Stimulated activated CD4-positive, alpha-beta T cell treated with anti-CD3 and anti-CD28 coated beads, Interleukin-1b, Interleukin-23, amount 100 ng/mL, for 4 hours (primary cell): Measurements from ENCODE around the gene COG7.

Experiments used
- DNase-seq, 2 donors: peaks; one replicate each; pipeline ENCODE4 v3.0.0-alpha.2; 2020; ENCODE audit warnings: low read depth in 2 of 2

The COG7 gene

DNA sequence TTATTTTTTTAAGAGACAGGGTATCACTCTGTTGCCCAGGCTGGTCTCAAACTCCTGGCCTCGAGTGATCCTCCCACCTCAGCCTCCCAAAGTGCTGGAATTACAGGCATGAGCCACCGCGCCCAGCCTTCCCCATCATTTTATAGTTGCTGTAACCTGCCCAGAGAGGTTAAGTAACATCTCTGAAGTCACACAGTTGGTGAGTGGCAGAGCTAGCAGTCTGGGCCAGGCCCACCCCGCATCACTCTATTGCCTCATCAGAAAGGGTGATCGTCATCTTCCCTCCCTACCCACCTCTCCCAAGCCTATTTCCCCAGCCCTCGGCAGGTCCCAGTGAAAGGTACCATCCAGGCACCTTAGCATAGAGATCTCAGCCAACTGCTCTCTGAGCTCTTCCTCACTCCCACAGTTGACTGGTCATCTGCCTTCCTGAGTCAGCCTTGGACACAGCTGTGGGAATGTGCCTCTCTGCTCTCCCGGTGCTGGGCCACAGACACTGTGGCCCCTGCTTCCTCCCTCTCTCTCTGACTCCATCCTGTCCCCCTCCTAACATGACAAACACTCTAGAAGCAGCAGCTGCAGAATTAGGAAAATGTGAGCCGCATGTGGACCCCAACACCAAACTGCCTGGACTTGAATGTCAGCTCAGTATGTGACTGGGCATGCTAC is 93.8 kb downstream of the COG7 start:
- DNase-seq: no peak

DNA sequence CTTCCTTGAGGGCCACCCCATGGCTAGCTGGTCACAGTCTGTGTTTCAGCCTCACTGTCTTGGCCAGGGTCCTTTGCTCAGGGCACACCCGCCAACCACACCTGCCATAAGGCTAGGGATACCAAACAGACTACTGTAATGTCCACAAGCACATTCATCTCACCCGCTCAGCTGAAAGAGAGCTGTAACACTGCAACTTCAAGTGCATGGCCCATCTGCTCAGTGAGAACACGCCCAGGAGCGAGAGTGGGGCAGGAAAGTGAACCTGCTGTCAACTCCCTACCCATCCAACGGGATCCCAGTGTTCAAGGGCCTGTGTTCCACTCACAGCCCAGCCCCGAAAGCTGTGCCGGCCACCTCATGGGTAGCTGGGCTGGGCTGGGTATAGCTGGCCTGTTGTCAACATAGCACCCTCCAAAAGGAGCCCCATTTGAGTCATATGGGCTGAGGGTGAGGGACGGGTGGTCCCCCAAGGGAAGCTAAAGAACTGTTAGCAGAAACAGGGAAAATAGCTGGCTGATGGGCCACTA is 95.2 kb downstream of the COG7 start:
- no peak for DNase-seq

DNA sequence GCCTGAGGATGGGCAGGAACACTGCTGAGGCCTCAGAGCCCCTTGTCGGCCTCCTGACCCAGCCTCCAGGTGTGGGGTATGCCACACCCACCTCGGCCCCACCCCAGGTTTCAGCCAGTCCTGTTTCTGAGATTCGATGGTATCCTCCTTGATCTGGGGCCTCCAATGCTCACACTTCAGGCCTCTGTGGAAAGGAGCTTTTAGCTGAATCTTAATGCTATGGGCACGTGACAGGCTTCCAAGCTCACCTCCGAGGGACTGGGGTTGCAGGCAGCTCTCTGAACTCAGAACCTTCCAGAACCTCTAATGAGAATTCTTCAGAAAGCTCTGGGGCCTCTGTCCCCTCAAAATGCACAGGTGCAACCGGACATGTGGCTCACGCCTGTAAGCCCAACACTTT is 96.0 kb downstream of the COG7 start:
- no peak for DNase-seq

DNA sequence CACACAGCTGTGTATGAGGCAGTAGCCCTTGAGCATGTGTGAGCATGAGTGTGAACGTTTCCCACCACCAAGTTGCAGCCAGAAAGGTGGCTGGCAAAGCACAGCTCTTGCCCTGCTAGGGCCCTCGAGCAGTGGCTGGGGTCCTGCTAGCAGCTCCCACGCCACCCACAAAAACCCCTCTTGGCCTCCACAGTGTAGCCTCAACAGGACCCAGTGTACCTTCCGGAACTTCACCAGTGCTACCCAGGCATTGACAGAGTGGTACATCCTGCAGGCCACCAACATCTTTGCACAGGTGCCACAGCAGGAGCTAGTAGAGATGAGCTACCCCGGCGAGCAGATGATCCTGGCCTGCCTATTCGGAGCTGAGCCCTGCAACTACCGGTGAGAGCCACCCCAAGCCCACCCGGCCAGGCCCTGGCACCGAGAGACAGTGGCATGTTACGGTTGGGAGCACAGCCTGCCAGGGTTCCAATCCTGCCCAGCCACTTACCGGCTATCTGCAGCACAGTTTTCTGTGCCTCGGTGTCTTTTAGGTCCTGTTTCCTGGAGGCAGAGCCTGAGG is 97.8 kb downstream of the COG7 start:
- DNase-seq: no peak

DNA sequence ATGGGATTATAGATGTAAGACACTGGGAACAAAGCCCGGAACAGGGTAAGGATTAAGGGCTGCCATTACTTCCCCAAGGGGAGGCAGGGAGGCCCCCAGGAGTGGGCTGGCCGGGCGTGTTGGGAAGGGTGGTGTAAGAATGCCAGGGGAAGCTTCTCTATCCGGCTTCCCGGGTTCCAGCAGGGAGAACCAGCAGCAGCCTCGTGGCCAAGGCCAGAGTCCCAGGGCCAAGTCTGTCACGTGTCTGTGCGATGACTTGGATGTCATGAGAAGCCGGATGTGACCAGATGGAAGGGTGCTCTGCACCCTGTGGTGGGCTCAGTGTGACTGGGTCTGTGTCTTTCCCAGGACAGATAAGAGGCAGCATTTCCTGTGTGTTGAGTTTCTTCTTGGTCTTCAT is 98.7 kb downstream of the COG7 start:
- no peak for DNase-seq

DNA sequence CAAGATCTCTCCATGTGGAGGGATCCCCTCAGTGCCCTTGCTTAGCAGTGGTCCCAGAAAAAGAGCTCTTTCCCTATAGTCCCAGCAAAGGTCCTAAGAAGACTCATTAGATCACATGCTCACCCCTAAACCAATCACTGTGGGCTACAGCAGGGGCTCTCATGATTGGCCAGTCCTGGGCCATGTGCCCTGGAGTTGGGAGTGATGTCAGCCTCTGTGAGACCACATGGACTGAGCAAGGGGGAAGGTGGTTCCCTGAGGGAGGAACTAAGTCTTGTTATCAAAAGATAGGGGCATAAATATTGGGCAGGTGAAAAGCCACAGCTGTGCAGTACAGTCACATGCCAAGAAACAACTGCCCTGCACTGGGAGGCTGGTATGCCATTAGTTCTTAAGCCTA is 99.5 kb downstream of the COG7 start:
- DNase-seq: no peak

DNA sequence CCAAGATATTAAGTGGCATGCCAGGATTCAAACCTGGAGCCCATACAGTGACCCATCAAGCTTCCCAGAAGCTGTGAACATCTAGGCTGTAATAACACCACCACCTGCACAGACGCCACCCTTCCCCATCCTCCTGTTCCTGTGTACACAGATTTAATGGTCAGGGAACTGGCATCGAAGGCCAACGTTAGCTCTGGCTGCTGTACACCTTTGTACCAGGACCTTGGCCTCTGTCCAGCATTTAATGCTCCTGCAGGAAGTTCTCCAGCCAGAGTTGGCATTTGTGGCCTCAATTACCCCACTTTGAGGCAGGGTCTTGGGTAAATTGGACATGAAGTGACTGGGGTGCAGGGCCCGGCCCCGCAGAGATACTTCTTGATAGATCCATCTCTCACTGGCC is 101.6 kb downstream of the COG7 start:
- no peak for DNase-seq

DNA sequence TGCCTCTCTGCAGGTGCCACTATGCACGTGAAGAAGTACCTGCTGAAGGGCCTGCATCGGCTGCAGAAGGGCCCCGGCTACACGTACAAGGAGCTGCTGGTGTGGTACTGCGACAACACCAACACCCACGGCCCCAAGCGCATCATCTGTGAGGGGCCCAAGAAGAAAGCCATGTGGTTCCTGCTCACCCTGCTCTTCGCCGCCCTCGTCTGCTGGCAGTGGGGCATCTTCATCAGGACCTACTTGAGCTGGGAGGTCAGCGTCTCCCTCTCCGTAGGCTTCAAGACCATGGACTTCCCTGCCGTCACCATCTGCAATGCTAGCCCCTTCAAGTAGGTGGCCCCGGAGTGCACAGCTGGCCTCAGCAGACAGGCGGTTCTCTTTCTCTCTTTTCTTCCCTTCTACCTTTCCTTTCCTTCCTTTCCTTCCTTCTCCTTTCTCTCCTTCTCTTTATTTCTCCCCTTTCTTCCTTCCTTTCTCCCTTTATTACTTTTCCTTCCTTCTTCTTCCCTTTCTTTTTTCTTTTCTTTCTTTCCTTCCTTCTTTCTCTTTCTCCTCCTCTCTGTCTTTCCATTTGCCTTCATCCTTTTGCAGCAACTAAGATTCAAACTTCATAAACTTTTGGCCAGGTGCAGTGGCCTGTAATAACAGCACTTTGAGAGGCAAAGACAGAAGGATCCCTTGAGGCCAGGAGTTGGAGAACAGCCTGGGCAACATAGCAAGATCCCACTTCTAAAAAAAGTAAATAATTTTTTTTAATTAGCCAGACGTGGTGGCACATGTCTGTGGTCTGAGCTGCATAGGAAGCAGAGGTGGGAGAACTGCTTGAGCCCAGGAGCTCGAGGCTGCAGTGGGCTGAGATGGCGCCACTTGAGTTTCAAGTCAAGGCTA is 104.2 kb downstream of the COG7 start:
- no peak for DNase-seq

DNA sequence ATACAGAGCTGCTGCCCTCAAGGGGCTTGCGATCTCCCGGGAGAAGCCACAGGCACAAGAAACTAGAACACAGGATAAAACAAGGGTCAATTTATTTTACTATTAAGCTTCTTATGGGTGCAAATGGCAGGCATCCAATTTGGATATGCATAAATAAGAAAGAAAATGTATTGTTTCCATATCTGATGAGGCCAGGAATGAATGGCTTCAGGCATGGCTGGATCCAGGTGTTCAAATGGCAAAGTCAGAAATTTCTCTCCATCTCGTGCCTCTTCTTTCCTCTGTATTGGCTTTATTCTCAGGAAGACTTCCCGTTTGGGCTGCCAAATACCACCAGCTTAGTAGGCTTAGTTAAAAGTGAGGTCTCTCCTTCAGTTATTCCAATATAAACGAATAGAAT is 107.8 kb downstream of the COG7 start:
- no peak for DNase-seq

DNA sequence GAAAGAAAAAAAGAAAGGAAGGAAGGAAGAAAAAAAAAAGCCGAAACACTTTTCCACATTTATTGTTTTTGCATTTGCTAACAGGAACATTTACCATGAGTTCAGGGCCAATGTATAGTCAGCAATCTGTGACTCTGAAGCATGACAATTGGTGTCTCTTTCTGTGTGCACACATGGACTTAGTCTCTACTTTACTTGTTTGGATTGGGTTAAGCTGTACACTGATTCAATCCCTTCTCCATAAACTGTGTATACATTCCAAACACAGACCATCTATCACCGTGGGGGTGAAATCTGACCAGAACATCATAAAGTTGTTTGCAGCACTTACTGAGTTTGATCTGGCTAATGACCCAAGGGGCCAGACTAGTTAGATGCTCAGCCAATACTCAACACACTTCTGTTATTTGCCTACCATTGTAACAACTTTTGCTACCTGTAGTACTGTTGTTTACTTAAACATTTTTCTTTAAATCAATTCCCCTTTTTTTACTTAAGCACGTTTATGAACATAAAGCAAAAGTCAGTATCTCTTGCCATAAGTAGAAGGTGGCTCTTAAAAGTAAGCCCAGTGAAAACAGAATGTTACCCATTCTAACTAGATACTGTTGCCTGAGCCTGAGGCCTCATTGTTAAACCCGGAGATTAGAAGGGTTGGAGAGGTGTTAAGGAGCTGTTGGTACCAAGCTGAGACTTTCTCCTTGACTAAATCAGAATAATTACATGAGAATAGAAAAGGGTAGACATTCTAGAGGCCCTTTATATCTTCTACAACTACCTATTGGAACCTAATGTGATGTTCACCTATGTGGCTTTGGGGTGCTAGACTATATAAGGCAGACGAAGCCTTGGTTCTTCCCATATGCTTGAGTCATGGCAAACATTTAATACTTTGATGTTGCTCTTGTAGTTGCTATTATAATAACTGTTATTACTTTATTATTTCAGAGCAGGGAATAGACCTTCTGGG is 109.1 kb downstream of the COG7 start:
- DNase-seq: no peak

DNA sequence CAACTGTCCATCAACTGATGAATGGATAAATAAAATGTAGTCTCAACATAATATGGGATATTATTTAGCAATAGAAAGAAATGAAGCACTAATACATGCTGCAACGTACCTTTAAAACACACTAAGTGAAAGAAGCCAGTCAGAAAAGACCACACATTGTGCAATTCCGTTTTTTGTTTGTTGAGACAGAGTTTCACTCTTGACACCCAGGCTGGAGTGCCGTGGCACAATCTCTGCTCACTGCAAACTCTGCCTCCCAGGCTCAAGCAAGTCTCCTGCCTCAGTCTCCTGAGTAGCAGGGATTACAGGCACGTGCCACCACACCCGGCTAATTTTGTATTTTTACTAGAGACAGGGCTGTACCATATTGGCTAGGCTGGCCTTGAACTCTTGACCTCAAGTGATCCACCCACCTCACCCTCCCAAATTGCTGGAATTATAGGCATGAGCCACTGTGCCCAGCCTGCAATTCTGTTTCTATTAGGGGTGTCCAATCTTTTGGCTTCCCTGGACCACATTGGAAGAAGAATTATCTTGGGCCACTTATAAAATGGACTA is 110.8 kb downstream of the COG7 start:
- DNase-seq: no peak

DNA sequence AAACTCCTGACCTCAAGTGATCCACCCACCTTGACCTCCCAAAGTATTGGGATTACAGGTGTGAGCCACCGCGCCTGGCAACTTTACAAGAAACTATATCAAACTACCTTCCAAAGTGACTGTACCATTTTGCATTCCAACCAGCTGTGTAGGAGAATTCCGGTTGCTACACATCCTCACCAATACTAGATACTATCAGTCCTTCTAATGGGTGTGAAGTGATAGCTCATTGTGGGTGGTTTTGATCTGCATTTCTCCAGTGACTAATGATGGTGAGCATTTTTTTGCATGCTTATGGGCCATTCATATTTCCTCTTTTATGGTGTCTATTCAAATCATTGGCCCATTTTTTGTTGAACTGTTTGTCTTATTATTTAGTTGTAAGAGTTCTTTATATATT is 113.2 kb downstream of the COG7 start:
- DNase-seq: no peak
